Measurements from ENCODE around the gene ZDHHC7. TPM values are rescaled to one million over a fixed set of nuclear protein-coding genes. Genes with fewer than 3 reads are reported as not detected.

Gene ZDHHC7
- total RNA-seq, 2 experiments from 2014 or later: 39.8 to 44.6 TPM

DNA sequence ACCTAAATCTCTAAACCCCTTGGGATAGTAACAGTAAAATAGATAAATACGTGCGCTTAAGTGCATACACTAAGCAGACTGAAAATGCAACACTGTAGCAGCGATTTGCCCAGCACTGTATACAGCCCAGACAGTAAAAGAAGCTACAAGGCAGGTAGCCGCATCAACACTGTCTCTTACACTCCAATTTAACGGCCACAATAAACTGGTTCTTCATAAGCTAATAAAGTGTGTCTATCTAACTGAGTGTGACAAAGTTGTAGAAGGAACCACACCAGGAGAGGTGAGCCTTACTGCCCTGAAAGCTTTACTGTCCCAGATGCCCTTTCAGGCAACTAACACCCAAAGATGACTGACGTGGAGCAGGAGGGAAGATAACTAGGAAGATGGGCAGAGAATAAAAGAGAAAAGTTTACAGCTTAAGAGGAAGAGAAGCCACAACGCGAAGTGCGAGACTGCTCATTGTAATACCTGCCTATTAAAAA is 847 bp downstream of the ZDHHC7 start:
- Mint-ChIP-seq H3K4me1 (ENCODE audit: low read depth) (peaks cover 55% of the 10 kb centered on the region), H3K27me3 (no peaks in the 10 kb centered on the region), H3K4me3 (peak overlapping the region; percentile 99), H3K27ac (peak overlapping the region; percentile 96), H3K9me3 (no peaks in the 10 kb centered on the region), H3K36me3 (ENCODE audit: low read depth) (peaks cover 33% of the 10 kb centered on the region)
- TF ChIP-seq, protein P1, sequence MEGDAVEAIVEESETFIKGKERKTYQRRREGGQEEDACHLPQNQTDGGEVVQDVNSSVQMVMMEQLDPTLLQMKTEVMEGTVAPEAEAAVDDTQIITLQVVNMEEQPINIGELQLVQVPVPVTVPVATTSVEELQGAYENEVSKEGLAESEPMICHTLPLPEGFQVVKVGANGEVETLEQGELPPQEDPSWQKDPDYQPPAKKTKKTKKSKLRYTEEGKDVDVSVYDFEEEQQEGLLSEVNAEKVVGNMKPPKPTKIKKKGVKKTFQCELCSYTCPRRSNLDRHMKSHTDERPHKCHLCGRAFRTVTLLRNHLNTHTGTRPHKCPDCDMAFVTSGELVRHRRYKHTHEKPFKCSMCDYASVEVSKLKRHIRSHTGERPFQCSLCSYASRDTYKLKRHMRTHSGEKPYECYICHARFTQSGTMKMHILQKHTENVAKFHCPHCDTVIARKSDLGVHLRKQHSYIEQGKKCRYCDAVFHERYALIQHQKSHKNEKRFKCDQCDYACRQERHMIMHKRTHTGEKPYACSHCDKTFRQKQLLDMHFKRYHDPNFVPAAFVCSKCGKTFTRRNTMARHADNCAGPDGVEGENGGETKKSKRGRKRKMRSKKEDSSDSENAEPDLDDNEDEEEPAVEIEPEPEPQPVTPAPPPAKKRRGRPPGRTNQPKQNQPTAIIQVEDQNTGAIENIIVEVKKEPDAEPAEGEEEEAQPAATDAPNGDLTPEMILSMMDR (IDR thresholded peaks at IDR 0.05): no peak
- ChIA-PET POLR2A (interaction anchor here (1.8 to 2.8 kb wide), 6 partner anchors 16 to 94 kb away, joined by 3 to 23 read pairs (median 15); partner anchors contain the start of gene KIAA0513), CTCF (interaction anchor here (0.9 to 4.0 kb wide), 4 partner anchors 16 to 824 kb away, joined by 4 to 37 read pairs (median 12); partner anchors contain the start of genes KIAA0513 and TAF1C)
- H3K27ac ChIP-seq (ENCODE audit: low read depth in 1 of 2, low read length in 2 of 2): no peak overlapping the region
- H3K27me3 ChIP-seq (ENCODE audit: control insufficient read depth in 1 of 2, insufficient read depth in 2 of 2, low read length in 2 of 2): no peaks in the 10 kb centered on the region
- intact Hi-C loops (cut with DNase I, micrococcal nuclease): loop anchor here (2.0 to 10.0 kb wide), 5 partner anchors 18 to 896 kb away; partner anchors contain the start of genes COX4I1 (in 1 of the 2), EMC8 (in 1 of the 2) and MBTPS1 (in 1 of the 2)
- H3K4me1 ChIP-seq (ENCODE audit: insufficient read depth, low read length): peaks cover 36% of the 10 kb centered on the region
- ATAC-seq (ENCODE audit: poor library complexity): no peak
- peaks cover 8% of the 10 kb centered on the region for H3K36me3 ChIP-seq (ENCODE audit: insufficient read depth, low read length)
- no peak for DNase-seq
- H3K9me3 ChIP-seq (ENCODE audit: control insufficient read depth in 1 of 2, insufficient read depth in 1 of 2, low read length in 2 of 2): no peaks in the 10 kb centered on the region
- H3K4me3 ChIP-seq (ENCODE audit: low read length): peak overlapping the region; percentile 98

GRCh38 chr16:85008271-85008670 is 3.1 kb downstream of the ZDHHC7 start:
- no peaks in the 10 kb centered on the region for H3K9me3 Mint-ChIP-seq
- H3K27me3 ChIP-seq (ENCODE audit: control insufficient read depth in 1 of 2, insufficient read depth in 2 of 2, low read length in 2 of 2): no peaks in the 10 kb centered on the region
- H3K36me3 Mint-ChIP-seq (ENCODE audit: low read depth): peaks cover 47% of the 10 kb centered on the region
- H3K4me1 Mint-ChIP-seq (ENCODE audit: low read depth): peaks cover 70% of the 10 kb centered on the region
- TF ChIP-seq, protein P1 (IDR thresholded peaks at IDR 0.05): no peak
- intact Hi-C loops (cut with DNase I, micrococcal nuclease): no loop called here
- no peak overlapping the region for H3K27ac ChIP-seq (ENCODE audit: low read depth in 1 of 2, low read length in 2 of 2)
- peaks cover 14% of the 10 kb centered on the region for H3K36me3 ChIP-seq (ENCODE audit: insufficient read depth, low read length)
- no peaks in the 10 kb centered on the region for H3K27me3 Mint-ChIP-seq
- peaks cover 56% of the 10 kb centered on the region for H3K4me1 ChIP-seq (ENCODE audit: insufficient read depth, low read length)
- H3K4me3 ChIP-seq (ENCODE audit: low read length): no peak overlapping the region
- CTCF ChIA-PET: no interaction called here
- POLR2A ChIA-PET: no interaction called here
- H3K27ac Mint-ChIP-seq: no peak overlapping the region
- ATAC-seq (ENCODE audit: poor library complexity) (no peak), DNase-seq (peak in 1 of 14 experiments; percentile 38)
- peak overlapping the region; percentile 32 for H3K4me3 Mint-ChIP-seq
- no peaks in the 10 kb centered on the region for H3K9me3 ChIP-seq (ENCODE audit: control insufficient read depth in 1 of 2, insufficient read depth in 1 of 2, low read length in 2 of 2)

DNA sequence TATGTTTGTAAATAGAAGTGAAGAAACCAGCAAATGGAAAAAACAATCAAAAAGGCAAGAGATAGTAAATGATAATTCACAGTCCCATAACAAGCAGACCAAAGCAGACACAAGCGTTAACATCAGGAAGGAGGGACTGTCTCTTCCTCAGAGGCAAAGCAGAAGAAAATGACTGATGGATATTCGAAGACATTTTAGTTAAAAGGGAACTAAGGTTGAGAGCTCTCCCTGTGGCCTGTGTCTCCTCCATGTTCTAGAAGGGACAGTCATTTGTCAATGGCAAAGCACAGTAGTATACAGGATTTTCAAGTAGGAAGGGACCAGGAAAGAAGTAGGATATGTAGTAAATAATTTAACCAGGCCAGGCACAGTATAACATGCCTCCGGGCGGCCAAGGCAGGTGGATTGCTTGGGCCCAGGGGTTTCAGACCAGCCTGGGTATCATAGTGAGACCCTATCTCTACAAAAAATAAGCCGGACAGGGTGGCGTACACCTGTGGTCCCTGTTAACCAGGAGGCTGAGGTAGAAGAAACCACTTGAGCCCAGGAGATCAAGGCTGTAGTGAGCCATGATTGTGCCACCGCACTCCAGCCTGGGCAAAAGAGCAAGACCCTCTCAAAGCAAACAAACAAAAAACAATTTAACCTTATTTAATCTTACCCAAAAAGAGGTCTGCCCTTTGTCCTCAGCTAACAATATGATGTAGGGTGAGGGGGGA is 3.7 kb downstream of the ZDHHC7 start:
- peaks cover 76% of the 10 kb centered on the region for H3K4me1 Mint-ChIP-seq (ENCODE audit: low read depth)
- peak overlapping the region; percentile 32 for H3K4me3 Mint-ChIP-seq
- no peak overlapping the region for H3K4me3 ChIP-seq (ENCODE audit: low read length)
- H3K27me3 Mint-ChIP-seq: no peaks in the 10 kb centered on the region
- peaks cover 17% of the 10 kb centered on the region for H3K36me3 ChIP-seq (ENCODE audit: insufficient read depth, low read length)
- ChIA-PET CTCF (no interaction called here), POLR2A (no interaction called here)
- H3K27me3 ChIP-seq (ENCODE audit: control insufficient read depth in 1 of 2, insufficient read depth in 2 of 2, low read length in 2 of 2): no peaks in the 10 kb centered on the region
- ATAC-seq (ENCODE audit: poor library complexity) (no peak), DNase-seq (no peak)
- H3K9me3 ChIP-seq (ENCODE audit: control insufficient read depth in 1 of 2, insufficient read depth in 1 of 2, low read length in 2 of 2): no peaks in the 10 kb centered on the region
- intact Hi-C loops (cut with DNase I, micrococcal nuclease): no loop called here
- no peaks in the 10 kb centered on the region for H3K9me3 Mint-ChIP-seq
- TF ChIP-seq, protein P1 (IDR thresholded peaks at IDR 0.05): no peak
- peaks cover 48% of the 10 kb centered on the region for H3K36me3 Mint-ChIP-seq (ENCODE audit: low read depth)
- H3K27ac Mint-ChIP-seq: no peak overlapping the region
- no peak overlapping the region for H3K27ac ChIP-seq (ENCODE audit: low read depth in 1 of 2, low read length in 2 of 2)
- peaks cover 62% of the 10 kb centered on the region for H3K4me1 ChIP-seq (ENCODE audit: insufficient read depth, low read length)

Data from CD4-positive, alpha-beta T cell (primary cell).